HG03108 (cell line): ENCODE measurements around the gene GBP5.
"Not testable (repeated sequence)": the region's sequence is repeated elsewhere in the genome, so short reads cannot be mapped to it uniquely, and the experiment has no call there.

ENCODE experiments used
- ATAC-seq: cut with Tn5 transposase; IDR thresholded peaks from one replicate; pipeline ENCODE4 v1.9.1; 2021; ENCODE audit warnings: moderate library complexity; ENCODE audit not compliant: unreplicated experiment

GBP5 gene

DNA sequence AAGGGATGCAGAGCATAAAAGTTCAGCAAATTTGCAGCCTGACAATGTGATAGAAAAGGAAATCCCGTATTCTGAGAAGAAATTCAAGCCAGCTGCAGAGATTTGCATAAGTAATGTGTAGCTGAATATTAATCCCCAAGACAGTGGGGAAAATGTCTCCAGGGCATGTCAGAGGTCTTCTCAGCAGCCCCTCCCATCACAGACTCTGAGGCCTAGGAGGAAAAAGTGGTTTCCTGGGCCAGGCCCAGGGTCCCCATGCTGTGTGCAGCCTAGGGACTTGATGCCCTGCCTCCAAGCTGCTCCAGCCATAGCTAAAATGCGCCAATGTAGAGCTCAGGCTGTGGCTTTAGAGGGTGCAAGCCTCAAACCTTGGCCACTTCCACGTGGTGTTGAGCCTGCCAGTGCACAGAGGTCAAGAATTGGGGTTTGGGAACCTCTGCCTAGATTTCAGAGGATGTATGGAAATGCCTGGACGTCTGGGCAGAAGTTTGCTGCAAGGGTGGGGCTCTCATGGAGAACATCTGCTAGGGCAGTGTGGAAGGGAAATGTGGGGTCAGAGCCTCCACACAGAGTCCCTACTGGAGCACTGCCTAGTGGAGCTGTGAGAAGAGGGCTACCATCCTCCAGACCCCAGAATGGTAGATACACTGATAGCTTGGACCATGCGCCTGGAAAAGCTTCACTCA lies 11.6 kb upstream of the GBP5 start:
- not testable (repeated sequence) for ATAC-seq

DNA sequence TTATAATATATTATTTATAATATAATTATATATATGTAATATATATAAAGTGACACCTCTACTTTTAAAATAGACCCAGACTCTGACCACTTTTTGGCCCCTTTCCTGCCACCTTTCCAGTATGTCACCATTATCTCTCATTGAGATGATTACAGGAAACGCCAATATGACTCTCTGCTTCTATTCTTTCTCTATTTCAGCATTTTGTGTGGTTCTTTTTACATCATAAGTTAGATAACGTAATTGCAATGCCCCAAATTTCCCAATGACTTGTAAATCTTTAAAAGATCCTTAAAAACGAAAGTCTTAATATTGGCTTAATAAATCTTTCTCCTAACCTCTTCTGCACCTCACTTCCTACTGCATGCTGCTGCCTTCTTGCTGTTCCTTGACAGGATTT lies 8.1 kb upstream of the GBP5 start:
- ATAC-seq, result no peak

DNA sequence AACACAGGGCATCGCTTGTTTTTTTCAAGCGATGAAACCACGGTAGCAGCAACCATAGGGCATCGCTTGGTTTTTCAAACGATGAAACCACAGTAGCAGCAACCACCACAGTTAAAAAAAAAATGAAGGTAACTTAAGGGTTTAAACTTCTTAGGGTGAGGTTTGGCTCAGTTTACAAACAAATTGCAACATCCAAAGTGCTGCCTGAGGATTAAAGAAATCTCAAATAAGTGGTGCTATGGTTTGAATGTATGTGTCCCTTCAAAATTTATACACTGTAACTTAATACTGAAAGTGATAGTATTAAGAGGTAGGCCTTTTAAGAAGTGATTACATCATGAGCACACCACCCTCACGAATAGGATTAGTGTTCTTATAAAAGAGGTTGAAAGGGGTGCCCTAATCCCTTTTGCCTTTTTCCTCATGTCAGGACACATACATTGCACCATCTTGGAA lies 6.4 kb upstream of the GBP5 start:
- ATAC-seq, result no peak

DNA sequence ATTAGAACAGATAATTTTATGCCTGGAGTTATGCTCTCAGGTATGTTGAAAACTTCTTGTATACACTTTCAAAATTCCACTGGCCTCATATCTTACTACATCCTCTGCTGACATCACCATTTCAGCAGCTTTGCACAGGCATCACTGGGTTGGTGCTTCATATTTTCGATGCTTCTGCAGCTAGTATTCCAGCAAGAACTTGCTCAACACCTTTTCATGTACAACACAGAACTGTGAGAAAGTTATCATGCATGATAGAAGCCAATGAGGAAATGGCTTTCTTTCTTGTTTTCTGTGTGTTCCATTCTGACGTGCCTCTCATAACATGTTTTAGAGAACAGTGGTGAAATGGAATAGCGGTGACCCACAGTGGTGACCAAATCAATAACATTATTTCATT lies 5.1 kb upstream of the GBP5 start:
- no peak for ATAC-seq

DNA sequence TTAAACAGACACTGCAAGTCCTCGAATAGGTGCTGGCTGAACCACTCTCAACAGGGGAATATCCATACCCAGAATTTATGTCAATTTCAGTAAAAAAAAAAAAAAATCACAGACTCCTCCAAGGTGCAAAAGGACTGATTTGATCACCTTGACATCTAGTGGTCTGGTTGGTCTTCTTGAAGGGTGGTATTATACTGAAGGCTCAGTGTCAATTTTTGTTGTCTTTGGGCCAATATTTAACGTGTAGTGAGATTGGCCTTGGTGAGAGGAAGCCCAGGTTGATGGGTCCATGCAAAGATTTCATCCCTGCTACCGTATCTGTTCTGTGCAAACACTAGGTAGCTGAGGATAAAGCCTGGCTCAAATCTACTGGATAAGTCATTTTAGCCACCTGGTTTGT lies 4.0 kb upstream of the GBP5 start:
- no peak for ATAC-seq

DNA sequence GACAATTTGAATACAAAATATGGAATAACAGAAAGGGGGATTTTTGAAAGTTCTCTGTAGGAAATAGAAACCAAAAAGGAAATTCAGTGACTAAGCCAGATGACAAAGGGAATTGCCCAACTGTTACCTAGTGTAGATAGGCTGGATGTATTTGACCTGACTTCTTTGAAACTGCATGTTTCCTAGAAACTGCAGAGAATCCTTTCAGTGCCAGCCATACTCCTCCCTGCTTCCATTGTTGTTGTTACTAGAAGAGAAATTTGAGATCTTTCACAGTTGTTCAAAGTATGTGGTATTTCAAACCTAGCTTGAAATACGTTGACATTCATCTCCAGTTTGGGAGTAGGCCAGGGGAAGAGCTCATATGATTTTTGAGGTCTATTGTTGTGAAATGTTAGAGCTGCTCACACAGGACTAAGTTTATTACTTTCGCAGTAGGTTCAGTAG lies 1.8 kb upstream of the GBP5 start:
- ATAC-seq, result no peak

DNA sequence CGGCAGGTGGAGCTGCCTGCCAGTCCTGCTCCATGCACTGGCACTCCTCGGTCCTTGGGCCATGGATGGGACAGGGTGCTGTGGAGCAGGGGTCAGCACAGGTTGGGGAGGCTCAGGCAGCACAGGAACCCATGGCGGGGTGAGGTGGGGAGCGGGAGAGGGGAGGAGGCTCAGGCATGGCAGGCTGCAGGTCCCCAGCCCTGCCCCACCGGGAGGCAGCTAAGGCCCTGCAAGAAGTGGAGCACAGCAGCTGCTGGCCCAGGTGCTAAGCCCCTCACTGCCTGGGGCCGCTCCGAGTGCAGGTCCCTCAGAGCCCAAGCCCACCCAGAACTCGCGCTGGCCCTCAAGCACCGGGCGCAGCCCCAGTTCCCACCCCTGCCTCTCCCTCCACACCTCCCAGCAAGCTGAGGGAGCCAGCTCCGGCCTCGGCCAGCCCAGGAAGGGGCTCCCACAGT lies 691 bp upstream of the GBP5 start:
- ATAC-seq, result no peak

DNA sequence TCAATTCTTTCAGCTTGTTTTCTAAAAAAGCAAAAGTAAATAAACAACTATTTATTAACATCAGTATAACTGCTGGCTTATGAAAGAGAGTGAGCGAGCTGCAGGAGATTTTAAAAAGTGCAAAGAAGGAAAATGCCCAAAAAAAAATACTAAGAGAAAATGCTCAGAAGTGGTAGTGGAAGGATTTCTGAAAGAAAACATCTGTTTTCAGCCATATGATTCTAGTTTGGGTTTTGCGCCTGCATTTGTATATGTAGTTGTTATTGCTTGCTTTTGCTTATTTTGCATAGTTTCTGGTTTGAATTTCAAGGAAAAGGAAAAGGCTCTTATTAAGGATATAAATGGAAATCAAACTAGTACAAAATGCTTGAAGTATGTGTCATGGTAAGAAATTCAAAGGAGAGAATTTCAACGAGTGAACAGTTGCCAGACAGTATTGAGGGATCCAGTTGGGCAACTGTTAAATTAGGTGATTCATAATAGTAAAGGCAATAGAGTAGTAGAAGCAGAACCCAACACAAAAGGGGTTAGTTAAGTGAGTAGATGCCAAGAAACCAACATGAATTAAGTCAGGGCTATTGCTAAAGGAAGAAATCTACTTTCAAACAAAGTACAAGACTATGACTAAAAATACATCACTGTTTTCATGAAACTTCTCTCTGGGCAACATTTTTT lies 1.2 kb downstream of the GBP5 start:
- ATAC-seq, result no peak

DNA sequence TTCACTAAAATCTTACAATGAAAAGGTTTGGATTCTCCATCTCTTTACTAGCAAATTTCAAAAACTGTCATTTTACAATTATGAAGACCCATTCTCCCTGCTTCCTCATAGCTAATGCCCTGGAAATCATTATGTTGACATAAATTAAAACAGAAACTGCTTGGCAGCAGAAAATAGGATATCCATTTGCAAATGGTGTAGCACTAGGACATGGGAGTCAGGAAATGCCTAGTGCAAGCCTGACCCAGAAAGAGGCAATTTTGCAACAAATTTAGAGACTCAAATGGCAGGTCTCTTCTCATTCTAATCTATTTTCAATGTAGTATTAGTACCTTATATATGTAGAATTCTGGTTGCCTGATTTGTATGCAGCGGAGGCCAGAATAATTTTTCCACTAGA lies 2.2 kb downstream of the GBP5 start:
- no peak for ATAC-seq

DNA sequence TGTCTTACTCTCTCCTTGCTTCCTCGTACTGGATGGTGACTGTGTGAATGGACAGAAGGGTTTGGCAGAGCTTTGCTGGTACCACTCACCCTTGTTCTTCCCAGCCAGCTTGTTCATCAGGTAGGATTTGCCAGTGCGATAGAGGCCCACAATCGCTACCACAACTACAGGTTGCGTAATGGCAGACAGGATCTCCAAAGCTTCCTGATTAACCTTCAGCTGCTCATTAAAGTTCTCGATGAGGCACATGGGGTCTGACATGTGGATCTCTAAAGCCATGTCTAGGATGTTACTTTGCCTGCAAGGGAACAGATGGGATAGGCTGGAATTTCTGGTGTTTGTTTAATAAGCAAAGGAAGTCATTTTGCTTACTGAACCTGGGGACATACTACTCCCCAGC lies 3.4 kb downstream of the GBP5 start:
- no peak for ATAC-seq

DNA sequence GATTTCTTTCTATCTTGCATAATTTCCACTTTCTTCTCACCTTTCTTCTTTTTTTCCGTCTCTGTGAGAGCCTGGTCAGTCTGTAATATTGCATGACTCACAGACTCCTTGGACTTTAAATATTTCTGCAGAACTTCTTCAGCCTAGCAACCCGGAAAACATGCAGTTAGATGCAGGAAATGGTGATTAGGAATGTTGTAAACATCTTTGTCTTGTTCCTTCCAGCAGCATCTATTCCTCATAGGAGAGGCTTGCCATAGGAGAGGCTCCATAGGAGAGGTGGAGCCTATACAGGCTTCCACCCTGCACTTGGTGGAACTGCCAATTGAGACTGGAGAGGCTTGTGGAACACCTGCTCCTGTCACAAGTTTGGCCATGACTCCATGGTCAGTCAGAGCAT lies 10.0 kb downstream of the GBP5 start:
- no peak for ATAC-seq

DNA sequence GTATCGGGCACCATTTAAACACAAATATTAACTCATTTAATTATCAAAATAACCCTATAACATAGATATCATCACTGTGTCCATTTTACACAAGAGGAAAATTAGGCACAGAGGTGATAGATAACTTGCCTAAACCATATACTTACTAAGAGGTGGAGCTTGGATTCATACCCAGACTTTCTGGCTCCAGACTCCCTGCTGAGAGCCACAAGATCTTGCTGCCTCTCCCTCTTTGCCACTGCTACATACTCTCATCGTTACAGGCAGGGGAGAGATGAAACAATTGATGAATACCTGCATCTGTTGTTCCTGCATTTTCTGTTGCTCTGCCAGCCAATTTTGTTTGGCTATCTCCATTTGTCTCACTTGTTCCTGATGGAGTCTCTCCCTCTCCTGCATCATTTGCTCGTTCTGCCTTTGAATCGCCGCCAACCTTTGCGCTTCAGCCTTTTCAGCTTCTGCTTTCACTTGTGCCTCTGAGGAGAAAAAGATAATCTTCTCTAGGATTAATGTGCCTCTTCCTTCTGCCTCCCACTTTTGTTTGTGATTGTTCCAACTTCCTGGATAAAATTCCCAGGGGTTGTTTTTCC lies 10.6 kb downstream of the GBP5 start:
- ATAC-seq, result no peak

DNA sequence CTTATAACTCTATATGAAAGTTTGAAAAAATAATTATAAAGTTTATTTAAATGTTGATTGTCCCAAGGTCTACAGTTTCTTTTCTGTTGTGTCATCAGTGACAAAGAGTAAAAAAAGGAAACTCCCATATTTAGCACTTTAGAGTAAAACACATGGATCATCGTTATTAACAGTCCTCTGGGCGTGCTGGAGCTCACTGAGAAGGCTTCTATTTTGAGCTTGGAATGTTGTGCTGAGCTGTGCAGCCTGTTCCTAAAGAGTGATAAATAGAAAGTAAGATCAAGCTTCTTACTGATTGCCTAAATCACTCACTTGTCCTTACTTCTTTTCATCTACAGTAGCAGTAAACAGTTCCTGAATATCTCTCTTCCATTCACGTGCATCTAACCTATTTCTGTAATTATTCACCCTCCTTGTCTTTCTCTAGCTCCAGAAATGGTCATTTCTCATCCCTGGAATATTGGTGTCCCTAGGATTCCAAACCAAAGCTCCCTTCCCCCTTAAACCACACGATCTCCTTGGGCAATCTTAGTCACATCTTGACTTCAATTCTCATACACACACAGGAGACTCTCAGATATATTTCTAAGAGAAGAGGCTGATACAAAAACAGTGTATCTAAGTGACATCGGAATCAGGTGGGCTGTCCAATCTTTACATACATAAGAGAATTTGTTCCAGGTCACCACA lies 11.9 kb downstream of the GBP5 start:
- ATAC-seq, result no peak

DNA sequence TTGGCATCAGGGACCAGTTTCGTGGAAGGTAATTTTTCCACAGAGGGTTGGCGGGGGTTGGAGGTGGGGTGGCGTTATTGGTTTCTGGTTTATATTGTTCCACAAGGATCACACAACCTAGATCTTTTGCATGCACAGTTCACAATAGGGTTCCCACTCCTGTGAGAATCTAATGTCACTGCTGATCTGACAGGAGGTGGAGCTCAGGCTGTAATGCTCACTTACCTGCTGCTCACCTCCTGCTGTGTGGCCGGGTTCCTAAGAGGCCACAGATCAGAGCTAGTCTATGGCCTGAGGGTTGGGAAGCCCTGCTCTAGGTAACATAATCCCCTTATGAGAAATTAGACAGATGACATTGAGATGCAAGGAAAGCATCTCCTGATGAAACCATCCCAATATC lies 12.6 kb downstream of the GBP5 start:
- no peak for ATAC-seq

DNA sequence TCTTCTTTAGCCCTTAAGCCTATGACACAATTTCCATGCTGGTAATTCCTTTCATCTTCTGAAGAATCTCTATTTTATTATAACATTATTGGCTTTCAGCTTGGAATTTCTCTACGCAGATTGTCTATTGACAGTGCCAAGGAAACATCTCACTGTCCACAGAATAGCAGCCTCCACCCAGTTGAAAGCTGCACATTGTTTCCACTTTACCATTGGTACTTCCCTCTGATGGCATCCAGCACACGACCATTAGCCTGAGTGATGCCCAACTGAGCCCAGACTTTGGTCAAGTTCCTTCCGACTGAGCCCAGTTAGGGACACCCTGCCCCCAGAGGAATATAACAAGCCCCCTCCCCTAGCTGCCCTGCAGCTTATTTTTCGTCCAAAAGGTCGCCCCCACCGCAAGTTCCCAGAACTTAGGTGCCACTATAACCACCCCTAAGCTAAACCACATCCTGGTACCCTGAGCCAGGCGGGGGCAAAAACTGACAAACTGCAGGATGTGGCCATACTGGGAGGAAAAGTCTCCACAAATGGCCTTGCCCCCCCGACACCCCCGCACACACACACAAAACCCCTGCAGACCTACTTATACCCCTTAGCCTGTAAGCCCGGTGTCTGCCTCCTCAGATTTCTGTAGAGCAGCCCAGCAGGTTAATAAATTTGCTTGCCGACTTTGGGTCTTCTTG lies 13.2 kb downstream of the GBP5 start:
- ATAC-seq, result no peak

DNA sequence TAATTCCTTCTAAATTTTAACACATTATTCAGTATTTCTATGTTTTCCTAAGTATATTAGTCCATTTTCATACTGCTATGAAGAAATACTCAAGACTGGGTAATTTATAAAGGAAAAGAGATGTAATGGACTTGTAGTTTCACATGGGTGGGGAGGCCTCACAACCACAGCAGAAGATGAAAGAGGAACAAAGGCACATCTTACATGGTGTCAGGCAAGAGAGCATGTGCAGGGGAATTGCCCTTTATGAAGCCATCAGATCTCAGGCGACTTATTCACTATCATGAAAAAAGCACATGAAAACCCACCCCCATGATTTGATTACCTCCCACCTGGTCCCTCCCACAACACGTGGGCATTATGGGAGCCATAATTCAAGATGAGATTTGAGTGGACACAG lies 15.6 kb downstream of the GBP5 start:
- ATAC-seq, result no peak

DNA sequence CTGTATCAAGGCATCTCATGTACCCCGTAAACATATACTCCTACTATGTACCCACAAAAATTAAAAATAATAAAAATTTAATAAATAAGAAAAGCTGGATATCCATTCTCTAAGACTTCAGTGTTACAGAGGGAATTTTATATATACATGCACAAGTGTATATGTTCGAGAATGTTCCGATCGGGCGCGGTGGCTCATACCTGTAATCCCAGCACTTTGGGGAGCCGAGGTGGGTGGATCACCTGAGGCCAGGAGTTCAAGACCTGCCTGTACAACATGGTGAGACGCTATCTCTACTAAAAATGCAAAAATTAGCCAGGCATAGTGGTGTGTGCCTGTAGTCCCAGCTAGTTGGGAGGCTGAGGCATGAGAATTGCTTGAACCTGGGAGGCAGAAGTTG lies 17.1 kb downstream of the GBP5 start:
- ATAC-seq, result not testable (repeated sequence)

DNA sequence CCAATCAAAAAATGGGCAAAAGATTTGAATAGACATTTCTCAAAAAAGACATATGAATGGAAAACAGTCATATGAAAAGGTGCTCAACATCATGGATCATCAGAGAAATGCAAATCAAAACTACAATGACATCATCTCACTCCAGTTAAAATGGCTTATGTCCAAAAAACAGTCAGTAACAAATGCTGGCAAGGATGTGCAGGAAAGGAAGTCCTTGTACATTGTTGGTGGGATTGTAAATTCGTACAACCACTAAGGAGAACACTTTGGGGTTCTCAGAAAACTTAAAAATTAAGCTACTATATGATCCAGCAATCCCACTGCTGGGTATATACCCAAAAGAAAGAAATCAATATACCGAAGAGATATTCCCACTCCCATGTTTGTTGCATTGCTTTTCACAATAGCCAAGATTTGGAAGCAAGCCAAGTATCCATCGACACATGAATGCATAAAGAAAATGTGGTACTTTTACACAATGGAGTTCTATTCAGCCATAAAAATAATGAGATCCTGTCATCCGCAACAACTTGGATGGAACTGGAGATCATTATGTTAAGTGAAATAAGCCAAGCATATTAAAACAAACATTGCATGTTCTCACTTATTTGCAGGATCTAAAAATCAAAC lies 17.9 kb downstream of the GBP5 start:
- no peak for ATAC-seq

DNA sequence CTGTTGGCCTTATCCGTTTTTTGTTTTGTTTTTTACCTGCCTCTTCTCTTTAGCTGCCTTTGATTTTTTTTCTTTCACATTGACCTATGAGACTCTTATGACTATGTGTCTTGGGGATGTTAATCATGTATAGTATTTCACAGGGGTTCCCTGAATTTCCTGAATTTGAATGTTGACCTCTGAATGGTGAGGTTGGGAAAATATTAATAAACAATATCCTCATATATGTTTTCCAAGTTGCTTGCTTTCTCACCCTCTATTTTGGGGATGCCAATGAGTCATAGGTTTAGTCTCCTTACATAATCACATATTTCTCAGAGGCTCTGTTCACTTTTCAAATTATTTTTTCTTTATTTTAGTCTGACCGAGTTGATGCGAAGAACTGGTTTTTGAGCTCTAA lies 29.6 kb downstream of the GBP5 start:
- ATAC-seq, result no peak
